ENCODE measurements around the gene TBK1. TPM values are rescaled to one million over a fixed set of nuclear protein-coding genes. Genes with fewer than 3 reads are reported as not detected.

The TBK1 gene
- total and polyA plus RNA-seq, 10 of the 15 experiments (the other 5 are each of a cell fraction or from before 2014, with no cell fraction given) = 13.4 to 49.3 (median 37.7) TPM

DNA sequence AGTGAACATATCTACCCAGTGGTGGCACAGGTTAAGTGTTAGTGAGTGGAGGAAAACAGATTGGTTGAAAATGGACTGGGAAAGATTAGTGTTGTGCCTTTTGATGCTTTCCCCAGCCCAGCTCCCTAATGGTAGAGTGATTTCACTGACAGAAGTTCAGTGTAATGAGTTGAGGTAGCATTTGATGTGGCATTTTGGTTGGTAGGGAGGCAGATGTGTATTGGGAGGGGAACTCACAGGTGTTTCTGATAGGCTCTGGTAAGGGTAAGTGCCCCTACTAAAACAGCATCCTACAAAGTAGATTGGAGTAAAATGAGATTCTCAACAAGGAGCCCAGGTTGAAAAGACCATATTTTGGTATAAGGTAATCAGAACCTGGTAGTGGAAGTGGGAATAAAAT lies 4.2 kb downstream of the TBK1 start:
- TSS peak; percentile 9 for BruUV-seq (replicated peaks)
- FAIRE-seq = no peak
- peaks cover 86% of the 10 kb centered on the region for H3K79me2 ChIP-seq (ENCODE audit: control insufficient read depth, insufficient read depth, low read length)
- no peaks in the 10 kb centered on the region for H3K27me3 ChIP-seq (replicated peaks in 1 of 2; ENCODE audit: control insufficient read depth in 2 of 2, insufficient read depth in 2 of 2, low read length in 1 of 2)
- H3K36me3 ChIP-seq (ENCODE audit: control insufficient read depth in 2 of 2, insufficient read depth in 2 of 2, low read length in 1 of 2) = peaks cover 0 to 9% of the 10 kb centered on the region in 2 experiments; a peak in 1 of 4 replicates
- in situ Hi-C loops (cut with MboI) (no loop called here), intact Hi-C loops (cut with micrococcal nuclease; ENCODE audit: unreplicated experiment) (no loop called here)
- ChIA-PET POLR2A (interaction anchor here (0.7 to 1.7 kb wide), 2 partner anchors 11 to 155 kb away, joined by 3 to 5 read pairs; no protein-coding TSS in a partner anchor), RAD21 (ENCODE audit: unreplicated experiment) (interaction anchor here (0.8 kb wide), 1 partner anchor 11 kb away, joined by 4 read pairs; no protein-coding TSS in a partner anchor), CTCF (interaction anchor here (0.8 kb wide), 1 partner anchor 12 kb away, joined by 3 read pairs; no protein-coding TSS in a partner anchor), SMC1A (ENCODE audit: uncharacterized antibody, unreplicated experiment) (interaction anchor here (1.3 kb wide), 1 partner anchor 12 kb away, joined by 5 read pairs; no protein-coding TSS in a partner anchor)
- no peaks in the 10 kb centered on the region for H4K20me1 ChIP-seq (ENCODE audit: control insufficient read depth, insufficient read depth)
- H3K27ac ChIP-seq (ENCODE audit: control insufficient read depth, insufficient read depth) = peak overlapping the region; percentile 34; the same call in 1 of the 2 replicates
- no peak for ATAC-seq
- H3K4me1 ChIP-seq (ENCODE audit: control insufficient read depth, insufficient read depth, low read length) = peaks cover 13% of the 10 kb centered on the region
- no peaks in the 10 kb centered on the region for H3K9me3 ChIP-seq (replicated peaks; ENCODE audit: control insufficient read depth, insufficient read depth, low read length)
- H3K4me2 ChIP-seq (ENCODE audit: control insufficient read depth, insufficient read depth) = peak overlapping the region; percentile 60
- no peak for DNase-seq (ENCODE audit: low read depth, low spot score)
- no peak overlapping the region for H3K9ac ChIP-seq (ENCODE audit: control insufficient read depth, insufficient read depth, low read length)
- no peak overlapping the region for H2AFZ ChIP-seq (ENCODE audit: control insufficient read depth, low read depth, low read length)
- peak overlapping the region; percentile 33; the same call in 1 of the 2 replicates for H3K4me3 ChIP-seq
- no peak for TF ChIP-seq EED (IDR thresholded peaks at IDR 0.05; ENCODE audit: low read depth)
- no peak for TF ChIP-seq ETV6 (conservative IDR thresholded peaks at IDR 0.05 in 1 of 2, IDR thresholded peaks at IDR 0.05 in 1 of 2; ENCODE audit: borderline replicate concordance in 1 of 2, low read depth in 1 of 2)
- TF ChIP-seq, protein P1, sequence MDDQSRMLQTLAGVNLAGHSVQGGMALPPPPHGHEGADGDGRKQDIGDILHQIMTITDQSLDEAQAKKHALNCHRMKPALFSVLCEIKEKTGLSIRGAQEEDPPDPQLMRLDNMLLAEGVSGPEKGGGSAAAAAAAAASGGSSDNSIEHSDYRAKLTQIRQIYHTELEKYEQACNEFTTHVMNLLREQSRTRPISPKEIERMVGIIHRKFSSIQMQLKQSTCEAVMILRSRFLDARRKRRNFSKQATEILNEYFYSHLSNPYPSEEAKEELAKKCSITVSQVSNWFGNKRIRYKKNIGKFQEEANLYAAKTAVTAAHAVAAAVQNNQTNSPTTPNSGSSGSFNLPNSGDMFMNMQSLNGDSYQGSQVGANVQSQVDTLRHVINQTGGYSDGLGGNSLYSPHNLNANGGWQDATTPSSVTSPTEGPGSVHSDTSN (IDR thresholded peaks at IDR 0.05; ENCODE audit: insufficient replicate concordance, low read depth, low read length) = no peak
- no peak for TF ChIP-seq SRF (IDR thresholded peaks at IDR 0.05; ENCODE audit: low read depth in 2 of 2, low read length in 2 of 2)
- no peak for TF ChIP-seq ZNF622 (IDR thresholded peaks at IDR 0.05)
- TF ChIP-seq EGR1 (IDR thresholded peaks at IDR 0.05; ENCODE audit: borderline replicate concordance in 1 of 2, low read depth in 2 of 2, low read length in 2 of 2) = no peak
- TF ChIP-seq, protein P2, sequence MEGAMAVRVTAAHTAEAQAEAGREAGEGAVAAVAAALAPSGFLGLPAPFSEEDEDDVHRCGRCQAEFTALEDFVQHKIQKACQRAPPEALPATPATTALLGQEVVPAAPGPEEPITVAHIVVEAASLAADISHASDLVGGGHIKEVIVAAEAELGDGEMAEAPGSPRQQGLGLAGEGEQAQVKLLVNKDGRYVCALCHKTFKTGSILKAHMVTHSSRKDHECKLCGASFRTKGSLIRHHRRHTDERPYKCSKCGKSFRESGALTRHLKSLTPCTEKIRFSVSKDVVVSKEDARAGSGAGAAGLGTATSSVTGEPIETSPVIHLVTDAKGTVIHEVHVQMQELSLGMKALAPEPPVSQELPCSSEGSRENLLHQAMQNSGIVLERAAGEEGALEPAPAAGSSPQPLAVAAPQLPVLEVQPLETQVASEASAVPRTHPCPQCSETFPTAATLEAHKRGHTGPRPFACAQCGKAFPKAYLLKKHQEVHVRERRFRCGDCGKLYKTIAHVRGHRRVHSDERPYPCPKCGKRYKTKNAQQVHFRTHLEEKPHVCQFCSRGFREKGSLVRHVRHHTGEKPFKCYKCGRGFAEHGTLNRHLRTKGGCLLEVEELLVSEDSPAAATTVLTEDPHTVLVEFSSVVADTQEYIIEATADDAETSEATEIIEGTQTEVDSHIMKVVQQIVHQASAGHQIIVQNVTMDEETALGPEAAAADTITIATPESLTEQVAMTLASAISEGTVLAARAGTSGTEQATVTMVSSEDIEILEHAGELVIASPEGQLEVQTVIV (IDR thresholded peaks at IDR 0.05; ENCODE audit: borderline replicate concordance, partially characterized antibody) = no peak
- TF ChIP-seq NR2C2 (IDR thresholded peaks at IDR 0.05; ENCODE audit: borderline replicate concordance, control insufficient read depth, insufficient read length, low read depth) = no peak
- no peak for TF ChIP-seq SREBF1 (IDR thresholded peaks at IDR 0.05; ENCODE audit: low read length)
- TF ChIP-seq RAD51 (IDR thresholded peaks at IDR 0.05) = no peak
- no peak for TF ChIP-seq RFX5 (IDR thresholded peaks at IDR 0.05; ENCODE audit: low read depth, low read length)
- TF ChIP-seq HCFC1 (IDR thresholded peaks at IDR 0.05; ENCODE audit: low read length) = no peak
- no peak for TF ChIP-seq ATF7 (IDR thresholded peaks at IDR 0.05; ENCODE audit: low read depth)
- TF ChIP-seq, protein P3, sequence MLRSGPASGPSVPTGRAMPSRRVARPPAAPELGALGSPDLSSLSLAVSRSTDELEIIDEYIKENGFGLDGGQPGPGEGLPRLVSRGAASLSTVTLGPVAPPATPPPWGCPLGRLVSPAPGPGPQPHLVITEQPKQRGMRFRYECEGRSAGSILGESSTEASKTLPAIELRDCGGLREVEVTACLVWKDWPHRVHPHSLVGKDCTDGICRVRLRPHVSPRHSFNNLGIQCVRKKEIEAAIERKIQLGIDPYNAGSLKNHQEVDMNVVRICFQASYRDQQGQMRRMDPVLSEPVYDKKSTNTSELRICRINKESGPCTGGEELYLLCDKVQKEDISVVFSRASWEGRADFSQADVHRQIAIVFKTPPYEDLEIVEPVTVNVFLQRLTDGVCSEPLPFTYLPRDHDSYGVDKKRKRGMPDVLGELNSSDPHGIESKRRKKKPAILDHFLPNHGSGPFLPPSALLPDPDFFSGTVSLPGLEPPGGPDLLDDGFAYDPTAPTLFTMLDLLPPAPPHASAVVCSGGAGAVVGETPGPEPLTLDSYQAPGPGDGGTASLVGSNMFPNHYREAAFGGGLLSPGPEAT (IDR thresholded peaks at IDR 0.05; ENCODE audit: low read depth) = no peak
- TF ChIP-seq KDM1A (IDR thresholded peaks at IDR 0.05; ENCODE audit: borderline replicate concordance) = no peak
- TF ChIP-seq BCLAF1 (IDR thresholded peaks at IDR 0.05) = no peak

All from GM12878 (cell line).